Choroid plexus epithelial cell (primary cell): ENCODE results near the gene GNB5.

ENCODE experiments used
- DNase-seq: peaks from one replicate; pipeline ENCODE4 v3.0.0-alpha.2; 2010; ENCODE audit warnings: low read depth
- H3K4me3 ChIP-seq: 2 replicates; pipeline ENCODE4 v1.5.1; 2011; ENCODE audit warnings: low read depth, mild to moderate bottlenecking, control low read depth, low read length, moderate library complexity
- TF ChIP-seq, protein P1 (sequence below): conservative IDR thresholded peaks from 2 replicates; pipeline ENCODE4 v1.5.1; 2011; ENCODE audit warnings: low read depth, mild to moderate bottlenecking, control low read depth, inconsistent platforms, low read length, moderate library complexity

GNB5 gene

DNA sequence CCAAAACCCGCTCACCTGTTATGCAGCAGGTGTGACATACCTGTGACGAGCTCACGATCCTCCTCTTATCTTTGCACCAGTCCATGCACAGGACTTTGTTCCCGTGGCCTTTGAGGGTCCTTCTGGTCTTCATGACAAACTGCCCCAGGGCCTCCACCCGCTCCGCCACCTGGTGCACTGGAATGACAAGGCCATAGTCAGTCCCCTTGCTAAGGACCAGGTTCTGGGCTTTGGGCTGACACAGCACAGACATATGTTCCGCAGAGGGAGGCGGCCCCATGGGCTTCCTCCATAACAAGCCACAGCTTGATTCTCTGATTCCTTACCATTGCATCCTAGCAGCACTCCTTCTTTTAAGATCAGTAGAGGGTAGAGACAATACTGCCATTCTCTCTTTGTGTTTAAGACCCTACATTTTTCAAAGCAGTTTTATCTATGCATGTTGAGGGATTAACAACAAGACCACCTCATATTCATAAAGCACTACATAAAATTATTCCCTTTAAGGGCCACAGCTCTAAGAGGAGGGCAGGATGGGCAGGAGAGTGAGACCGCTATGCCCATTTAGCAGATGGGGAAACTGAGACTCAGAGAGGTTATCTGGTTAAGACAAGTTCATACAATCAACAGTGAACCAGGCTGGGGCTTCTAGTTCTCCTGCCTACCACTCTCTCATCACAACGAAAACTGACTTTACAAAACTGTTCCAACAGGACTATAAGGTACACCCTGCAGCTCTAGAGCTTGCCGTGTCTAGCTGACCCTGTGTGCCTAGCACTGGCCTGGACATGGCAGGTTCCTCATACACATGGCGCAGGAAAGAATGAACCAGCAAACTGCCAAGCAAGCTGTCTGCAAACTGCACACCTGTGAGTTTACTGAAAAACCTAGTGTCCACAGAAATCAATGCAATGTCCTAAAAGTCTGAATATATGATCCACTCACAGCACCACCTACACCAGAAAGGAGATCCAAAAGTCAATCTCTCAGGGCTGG is 37.0 kb downstream of the GNB5 start:
- no peak for DNase-seq
- TF ChIP-seq, protein P1, sequence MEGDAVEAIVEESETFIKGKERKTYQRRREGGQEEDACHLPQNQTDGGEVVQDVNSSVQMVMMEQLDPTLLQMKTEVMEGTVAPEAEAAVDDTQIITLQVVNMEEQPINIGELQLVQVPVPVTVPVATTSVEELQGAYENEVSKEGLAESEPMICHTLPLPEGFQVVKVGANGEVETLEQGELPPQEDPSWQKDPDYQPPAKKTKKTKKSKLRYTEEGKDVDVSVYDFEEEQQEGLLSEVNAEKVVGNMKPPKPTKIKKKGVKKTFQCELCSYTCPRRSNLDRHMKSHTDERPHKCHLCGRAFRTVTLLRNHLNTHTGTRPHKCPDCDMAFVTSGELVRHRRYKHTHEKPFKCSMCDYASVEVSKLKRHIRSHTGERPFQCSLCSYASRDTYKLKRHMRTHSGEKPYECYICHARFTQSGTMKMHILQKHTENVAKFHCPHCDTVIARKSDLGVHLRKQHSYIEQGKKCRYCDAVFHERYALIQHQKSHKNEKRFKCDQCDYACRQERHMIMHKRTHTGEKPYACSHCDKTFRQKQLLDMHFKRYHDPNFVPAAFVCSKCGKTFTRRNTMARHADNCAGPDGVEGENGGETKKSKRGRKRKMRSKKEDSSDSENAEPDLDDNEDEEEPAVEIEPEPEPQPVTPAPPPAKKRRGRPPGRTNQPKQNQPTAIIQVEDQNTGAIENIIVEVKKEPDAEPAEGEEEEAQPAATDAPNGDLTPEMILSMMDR, result no peak
- no peak overlapping the region for H3K4me3 ChIP-seq

DNA sequence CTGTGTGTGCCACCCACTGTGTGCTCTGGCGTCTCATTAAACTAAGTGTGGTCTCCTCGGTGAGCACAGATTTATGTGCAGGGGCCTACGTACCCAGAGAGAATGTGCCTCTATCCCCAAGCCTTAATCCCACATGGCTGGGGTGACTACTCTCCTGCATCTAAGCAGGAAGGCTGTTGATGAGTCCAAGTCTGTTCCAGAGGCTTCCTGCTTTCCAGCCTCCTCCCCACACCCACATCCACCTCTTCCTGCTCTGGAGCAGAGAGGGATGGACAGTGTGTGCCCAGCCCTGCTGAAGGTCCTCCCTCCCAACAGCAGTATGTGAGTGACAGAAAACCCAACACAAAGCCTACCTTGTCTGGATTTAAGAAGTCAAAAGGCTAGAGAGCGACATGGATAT is 39.8 kb downstream of the GNB5 start:
- TF ChIP-seq, protein P1, result no peak
- DNase-seq, result no peak

DNA sequence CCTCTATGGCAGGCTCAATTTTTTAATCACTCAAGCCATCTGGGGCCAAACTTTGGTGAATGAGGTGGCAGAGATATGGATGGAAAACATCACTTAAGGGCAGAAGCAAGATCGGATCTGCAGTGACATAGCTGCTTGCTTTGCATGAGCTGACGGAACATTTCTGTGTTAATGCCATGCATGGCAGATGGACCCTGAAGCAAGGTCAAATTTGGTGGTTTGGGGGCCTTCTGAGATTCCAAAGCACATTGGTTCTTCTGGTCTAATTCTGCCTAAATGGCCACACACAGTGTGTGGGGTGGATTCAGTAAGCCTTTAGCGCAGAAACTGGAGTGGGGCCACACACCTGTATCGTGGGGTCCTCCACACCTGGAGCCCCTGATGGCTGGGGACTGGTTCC is 40.3 kb downstream of the GNB5 start:
- DNase-seq, result no peak
- TF ChIP-seq, protein P1, result no peak
- no peak overlapping the region for H3K4me3 ChIP-seq

More for the DNA sequence above, 39.8 kb downstream of the GNB5 start:
- H3K4me3 ChIP-seq, result no peak overlapping the region

DNA sequence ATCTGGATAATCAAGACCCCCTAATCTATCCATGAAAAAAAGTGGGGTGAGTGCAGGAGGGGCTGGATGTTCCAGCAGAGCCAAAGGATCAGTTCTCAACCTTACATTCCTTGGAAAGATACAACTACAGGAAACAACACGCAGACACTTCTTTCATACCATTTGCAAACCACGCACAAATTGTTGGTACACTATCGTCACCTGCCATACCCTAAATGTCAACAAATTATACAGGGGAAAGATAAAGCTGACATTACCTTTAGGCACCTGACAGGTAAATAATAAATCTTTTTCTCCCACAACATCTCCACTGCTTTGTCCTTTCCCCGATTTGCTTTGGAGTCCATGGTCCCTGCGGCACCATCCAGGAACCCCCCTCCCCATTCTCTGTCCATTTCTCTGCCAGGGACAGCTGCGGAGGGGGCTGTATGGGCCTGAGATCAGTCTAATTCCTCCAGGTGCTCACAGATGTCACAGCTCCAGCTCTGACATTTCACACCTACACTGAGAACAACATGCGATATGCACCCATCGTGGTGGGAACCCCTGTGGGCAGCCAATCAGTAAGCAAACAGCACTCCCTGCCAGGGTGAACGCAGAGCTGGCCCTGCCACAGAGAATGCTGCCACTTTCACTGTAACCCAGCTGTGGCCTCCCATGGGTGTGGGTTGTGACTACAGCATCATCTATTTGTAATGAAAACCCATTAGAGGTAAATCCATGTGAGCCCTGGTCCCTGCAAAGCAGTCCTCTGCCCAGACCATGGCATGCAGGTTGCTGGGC is 41.0 kb downstream of the GNB5 start:
- TF ChIP-seq, protein P1, result no peak
- DNase-seq, result no peak
- H3K4me3 ChIP-seq, result no peak overlapping the region

DNA sequence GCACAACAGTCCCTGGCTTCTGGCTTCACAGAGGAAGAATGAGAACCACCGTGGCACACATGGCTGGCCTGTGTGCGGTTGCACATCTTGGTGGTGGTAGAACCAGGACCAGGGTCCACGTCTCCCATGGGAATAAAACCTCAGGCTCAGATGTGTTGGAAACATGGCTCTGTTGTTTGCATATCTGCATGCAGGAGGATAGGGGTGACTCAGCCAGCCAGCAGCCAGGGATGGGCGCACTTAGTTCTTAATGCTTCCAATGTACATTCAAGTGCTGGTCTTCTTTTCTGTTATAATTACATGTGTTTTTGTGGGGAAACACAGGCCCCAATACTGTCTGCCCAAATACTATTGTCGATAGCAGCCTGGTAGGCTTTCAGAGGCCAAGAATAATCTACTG is 42.8 kb downstream of the GNB5 start:
- TF ChIP-seq, protein P1, result no peak
- H3K4me3 ChIP-seq, result no peak overlapping the region
- DNase-seq, result no peak

DNA sequence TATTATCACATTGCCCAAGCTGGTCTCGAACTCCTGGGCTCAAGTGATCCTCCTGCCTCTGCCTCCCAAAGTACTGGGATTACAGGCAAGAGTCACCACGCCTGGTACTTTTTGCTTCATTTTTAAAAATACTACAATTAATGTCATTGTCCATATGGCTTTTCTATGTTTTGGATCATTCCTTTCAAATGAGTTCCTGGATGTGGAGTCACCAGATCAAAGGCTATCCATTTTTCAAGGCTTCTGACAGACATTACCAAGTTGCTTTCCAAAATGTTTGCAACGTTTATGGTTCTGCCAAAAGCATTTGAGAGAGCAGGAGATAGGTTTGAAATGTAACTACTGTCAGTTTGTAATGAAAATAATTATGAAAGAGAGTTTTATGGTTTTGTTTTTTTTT is 44.4 kb downstream of the GNB5 start:
- no peak for DNase-seq
- TF ChIP-seq, protein P1, result no peak
- H3K4me3 ChIP-seq, result no peak overlapping the region
